Fibroblast of mammary gland (primary cell): Measurements from ENCODE around the gene GNB1.

Experiments used
- DNase-seq: peaks from one replicate; pipeline ENCODE4 v3.0.0-alpha.2; 2010; ENCODE audit warnings: low read depth
- H3K4me3 ChIP-seq: 2 replicates; pipeline ENCODE4 v1.5.1; 2011; ENCODE audit warnings: low read depth, mild to moderate bottlenecking, low read length, moderate library complexity; ENCODE audit not compliant: control insufficient read depth
- TF ChIP-seq, protein P1 (sequence below): conservative IDR thresholded peaks from 2 replicates; pipeline ENCODE4 v1.5.1; 2011; ENCODE audit warnings: low read depth, low read length, inconsistent platforms; ENCODE audit not compliant: control insufficient read depth, insufficient read depth

The GNB1 gene

DNA sequence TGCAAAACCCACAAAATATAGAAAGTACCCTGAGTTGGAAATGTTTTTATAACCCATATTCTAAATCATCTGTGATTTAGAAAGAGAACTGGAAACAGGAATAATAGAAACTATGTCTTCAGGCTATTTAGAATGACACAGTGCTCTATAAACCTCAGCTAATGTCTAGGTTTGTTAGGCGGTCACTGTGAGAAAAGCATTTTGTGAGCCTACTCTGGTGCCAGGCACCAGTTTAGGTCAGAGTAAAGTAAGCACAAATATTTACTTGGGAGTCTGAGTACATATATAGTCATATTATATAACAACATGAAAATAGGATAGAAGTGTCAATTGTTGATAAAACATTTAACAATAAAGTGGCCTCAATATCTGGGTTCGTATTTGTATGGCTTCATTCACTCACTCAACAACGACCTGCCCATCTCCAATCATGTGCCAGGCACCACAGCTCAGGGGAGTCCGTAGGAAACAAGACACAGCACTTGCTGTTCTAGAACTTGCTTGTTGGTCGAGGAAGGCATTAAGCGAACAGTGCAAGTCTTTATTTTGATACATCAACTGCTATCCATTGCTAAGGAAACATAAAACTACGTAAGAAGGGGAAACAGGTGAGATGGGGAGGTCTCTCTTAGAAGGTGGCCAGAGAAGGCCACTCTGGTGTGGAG is 37.2 kb downstream of the GNB1 start:
- H3K4me3 ChIP-seq, result no peak overlapping the region
- no peak for DNase-seq
- TF ChIP-seq, protein P1, sequence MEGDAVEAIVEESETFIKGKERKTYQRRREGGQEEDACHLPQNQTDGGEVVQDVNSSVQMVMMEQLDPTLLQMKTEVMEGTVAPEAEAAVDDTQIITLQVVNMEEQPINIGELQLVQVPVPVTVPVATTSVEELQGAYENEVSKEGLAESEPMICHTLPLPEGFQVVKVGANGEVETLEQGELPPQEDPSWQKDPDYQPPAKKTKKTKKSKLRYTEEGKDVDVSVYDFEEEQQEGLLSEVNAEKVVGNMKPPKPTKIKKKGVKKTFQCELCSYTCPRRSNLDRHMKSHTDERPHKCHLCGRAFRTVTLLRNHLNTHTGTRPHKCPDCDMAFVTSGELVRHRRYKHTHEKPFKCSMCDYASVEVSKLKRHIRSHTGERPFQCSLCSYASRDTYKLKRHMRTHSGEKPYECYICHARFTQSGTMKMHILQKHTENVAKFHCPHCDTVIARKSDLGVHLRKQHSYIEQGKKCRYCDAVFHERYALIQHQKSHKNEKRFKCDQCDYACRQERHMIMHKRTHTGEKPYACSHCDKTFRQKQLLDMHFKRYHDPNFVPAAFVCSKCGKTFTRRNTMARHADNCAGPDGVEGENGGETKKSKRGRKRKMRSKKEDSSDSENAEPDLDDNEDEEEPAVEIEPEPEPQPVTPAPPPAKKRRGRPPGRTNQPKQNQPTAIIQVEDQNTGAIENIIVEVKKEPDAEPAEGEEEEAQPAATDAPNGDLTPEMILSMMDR, result no peak

DNA sequence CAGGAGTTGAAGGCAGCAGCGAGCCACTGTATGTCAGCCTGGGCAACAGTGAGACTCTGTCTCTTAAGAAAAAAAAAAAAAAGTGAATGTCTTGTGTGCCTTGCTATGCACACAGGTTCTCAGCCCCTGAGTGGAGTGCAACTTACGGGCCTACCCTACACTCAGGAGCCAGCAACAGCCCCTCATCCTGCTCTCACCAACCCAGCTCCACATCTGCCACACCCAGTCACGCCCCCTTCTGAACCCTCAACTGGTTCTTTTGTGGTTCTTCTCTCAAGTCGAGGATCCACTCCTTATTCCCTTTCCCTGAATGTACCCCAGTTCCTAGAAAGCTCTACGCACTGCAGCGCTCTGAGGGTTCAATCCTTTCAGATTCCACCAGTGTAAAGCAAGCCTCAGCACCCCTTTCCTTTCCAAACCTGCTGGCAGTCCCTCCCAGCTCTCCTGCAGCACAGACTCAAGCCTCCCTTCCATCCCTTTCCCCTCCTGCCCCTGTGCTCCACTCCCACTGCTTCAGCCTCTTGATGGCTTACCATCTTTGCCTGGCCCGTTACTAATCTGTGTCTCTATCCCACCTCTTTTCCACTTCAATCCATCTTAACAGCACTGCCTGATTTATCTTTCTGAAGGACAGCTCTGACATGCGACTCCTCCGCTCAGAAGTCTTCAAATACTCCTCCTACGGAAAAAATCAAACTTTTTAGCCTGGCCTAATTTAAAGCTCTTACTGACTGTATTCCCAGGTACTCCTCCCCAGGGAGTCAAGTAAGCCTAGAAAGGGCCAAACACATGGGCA is 38.1 kb downstream of the GNB1 start:
- DNase-seq, result no peak
- TF ChIP-seq, protein P1, result no peak
- H3K4me3 ChIP-seq, result no peak overlapping the region

DNA sequence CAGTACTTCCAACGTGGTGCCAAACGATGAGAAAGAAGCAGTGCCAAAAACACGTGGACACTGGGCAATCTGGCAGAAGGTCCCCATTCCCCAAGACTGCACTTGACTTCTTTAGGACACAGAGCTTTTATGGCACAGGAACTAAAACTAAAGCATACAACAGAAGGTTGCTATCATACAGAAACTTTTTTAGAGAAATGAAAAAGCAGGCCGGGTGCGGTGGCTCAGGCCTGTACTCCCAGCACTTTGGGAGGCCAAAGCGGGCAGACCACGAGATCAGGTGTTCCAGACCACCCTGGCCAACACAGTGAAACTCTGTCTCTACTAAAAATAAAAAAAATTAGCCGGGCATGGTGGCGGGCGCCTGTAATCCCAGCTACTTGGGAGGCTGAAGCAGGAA is 43.0 kb downstream of the GNB1 start:
- DNase-seq, result no peak
- TF ChIP-seq, protein P1, result no peak
- H3K4me3 ChIP-seq, result no peak overlapping the region

GRCh38 chr1:1847061-1847850 is 43.6 kb downstream of the GNB1 start:
- H3K4me3 ChIP-seq, result no peak overlapping the region
- TF ChIP-seq, protein P1, result no peak
- no peak for DNase-seq

DNA sequence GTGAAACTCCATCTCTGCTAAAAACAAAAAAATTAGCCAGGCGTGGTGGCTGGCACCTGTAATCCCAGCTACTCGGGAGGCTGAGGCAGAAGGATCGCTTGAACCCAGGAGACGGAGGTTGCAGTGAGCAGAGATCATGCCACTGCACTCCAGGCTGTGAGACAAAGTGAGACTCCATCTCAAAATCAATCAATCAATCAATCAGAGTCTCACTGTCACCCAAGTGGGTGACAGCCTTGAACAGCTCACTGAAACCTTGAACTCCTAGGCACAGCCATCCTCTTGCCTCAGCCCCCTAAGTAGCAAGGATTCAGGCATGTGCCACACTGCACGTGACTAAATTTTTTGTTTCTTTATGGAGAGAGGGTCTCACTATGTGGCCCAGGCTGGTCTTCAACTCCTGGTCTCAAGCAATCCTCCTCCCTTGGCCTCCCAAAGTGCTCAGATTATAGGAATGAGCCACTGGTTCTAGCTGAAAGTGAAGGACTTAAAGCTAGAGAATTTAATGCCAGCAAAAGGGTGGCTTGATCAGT is 44.4 kb downstream of the GNB1 start:
- no peak for DNase-seq
- TF ChIP-seq, protein P1, result no peak
- no peak overlapping the region for H3K4me3 ChIP-seq

GRCh38 chr1:1842360-1843146 is 48.3 kb downstream of the GNB1 start:
- TF ChIP-seq, protein P1, result no peak
- no peak for DNase-seq
- H3K4me3 ChIP-seq, result no peak overlapping the region
